Suprapubic skin (tissue), 4 donors: ENCODE data around the gene ZSCAN31. TPM values are rescaled to one million over a fixed set of nuclear protein-coding genes. Genes with fewer than 3 reads are reported as not detected.

ENCODE experiments used
- DNase-seq, 2 donors: peaks; one replicate each; pipeline ENCODE4 v3.0.0-alpha.2; 2019; ENCODE audit warnings: low spot score in 2 of 2
- H3K27ac ChIP-seq: fragments of 200-600 bp; sonication (generic); one replicate; pipeline ENCODE4 v1.5.1; 2019
- H3K27me3 ChIP-seq: fragments of 200-600 bp; sonication (generic); one replicate; pipeline ENCODE4 v1.5.1; 2019
- H3K36me3 ChIP-seq: fragments of 200-600 bp; sonication (generic); one replicate; pipeline ENCODE4 v1.5.1; 2019
- H3K4me1 ChIP-seq: fragments of 200-600 bp; sonication (generic); one replicate; pipeline ENCODE4 v1.5.1; 2019
- H3K4me3 ChIP-seq: fragments of 200-600 bp; sonication (generic); one replicate; pipeline ENCODE4 v1.5.1; 2019; ENCODE audit warnings: mild to moderate bottlenecking
- H3K9me3 ChIP-seq: fragments of 200-600 bp; sonication (generic); one replicate; pipeline ENCODE4 v1.5.1; 2019
- CTCF ChIP-seq, 2 donors: fragments of 200-600 bp in 1 of 2; fragments of 450-650 bp in 1 of 2; sonication (generic) in 1 of 2; IDR thresholded peaks; one replicate each; pipeline ENCODE4 v1.5.1; 2016 to 2019; ENCODE audit warnings: antibody characterized with exemption in 2 of 2, mild to moderate bottlenecking in 1 of 2, moderate library complexity in 1 of 2
- EP300 ChIP-seq: sonication (generic); formaldehyde crosslinking; IDR thresholded peaks from one replicate; pipeline ENCODE4 v1.6.1; 2017; ENCODE audit warnings: antibody characterized with exemption
- POLR2A ChIP-seq, 2 donors: fragments of 450-650 bp; IDR thresholded peaks; one replicate each; pipeline ENCODE4 v1.6.1; 2017; ENCODE audit warnings: antibody characterized with exemption in 2 of 2, mild to moderate bottlenecking in 2 of 2, moderate library complexity in 2 of 2
- POLR2AphosphoS5 ChIP-seq, 3 donors: sonication (generic); formaldehyde crosslinking; IDR thresholded peaks; one replicate each; pipeline ENCODE4 v1.6.1; 2017; ENCODE audit warnings: antibody characterized with exemption in 3 of 3
- WGBS: methylation state at CpG from one replicate; pipeline ENCODE4 v1.1.5; 2018; 5-methylcytosine and 5-hydroxymethylcytosine counted together
- total RNA-seq, 4 donors: library from RNA; depleted of rRNA; stranded (reverse); fragments of >200 nt; gene quantifications; one replicate each; pipeline ENCODE4 v1.1.0, GENCODE V29; 2016

Gene ZSCAN31
- total RNA-seq, 4 donors from 2014 or later = 2.8 to 11.3 (median 10.7) TPM

GRCh38 chr6:28377879-28378278, 41.9 kb upstream of the ZSCAN31 start:
- H3K4me1 ChIP-seq = peaks cover 4% of the 10 kb centered on the region
- peaks cover 17% of the 10 kb centered on the region for H3K36me3 ChIP-seq
- no peak overlapping the region for H3K4me3 ChIP-seq
- TF ChIP-seq EP300 (no peak), POLR2A (IDR thresholded peaks at IDR 0.05) (no peak), CTCF (IDR thresholded peaks at IDR 0.05) (no peak), POLR2AphosphoS5 (IDR thresholded peaks at IDR 0.05) (no peak)
- H3K9me3 ChIP-seq = peaks cover 5% of the 10 kb centered on the region
- no peak for DNase-seq
- H3K27ac ChIP-seq = no peak overlapping the region
- 92% methylated on average over 1 of the region's 1 CpG for WGBS
- H3K27me3 ChIP-seq = no peaks in the 10 kb centered on the region

- Histone ChIP-seq H3K4me3 (no peak overlapping the region), H3K27me3 (no peaks in the 10 kb centered on the region), H3K4me1 (no peaks in the 10 kb centered on the region), H3K36me3 (no peaks in the 10 kb centered on the region), H3K27ac (no peak overlapping the region), H3K9me3 (peaks cover 4% of the 10 kb centered on the region)
- TF ChIP-seq EP300 (no peak), POLR2A (IDR thresholded peaks at IDR 0.05) (no peak), CTCF (IDR thresholded peaks at IDR 0.05) (no peak), POLR2AphosphoS5 (IDR thresholded peaks at IDR 0.05) (no peak)
- no peak for DNase-seq
- WGBS = 94% methylated on average over 1 of the region's 1 CpG
Measured at GRCh38 chr6:28373925-28374324, 38.0 kb upstream of the ZSCAN31 start.

GRCh38 chr6:28371706-28372451, 35.9 kb upstream of the ZSCAN31 start:
- no peak for DNase-seq
- WGBS = 92% methylated on average over 9 of the region's 9 CpGs
- H3K9me3 ChIP-seq = no peaks in the 10 kb centered on the region
- no peak overlapping the region for H3K4me3 ChIP-seq
- peaks cover 10% of the 10 kb centered on the region for H3K36me3 ChIP-seq
- TF ChIP-seq EP300 (no peak), POLR2AphosphoS5 (IDR thresholded peaks at IDR 0.05) (no peak), POLR2A (IDR thresholded peaks at IDR 0.05) (no peak), CTCF (IDR thresholded peaks at IDR 0.05) (no peak)
- H3K27ac ChIP-seq = no peak overlapping the region
- H3K4me1 ChIP-seq = no peaks in the 10 kb centered on the region
- no peaks in the 10 kb centered on the region for H3K27me3 ChIP-seq

- H3K4me1 ChIP-seq = no peaks in the 10 kb centered on the region
- TF ChIP-seq POLR2AphosphoS5 (IDR thresholded peaks at IDR 0.05) = no peak
- TF ChIP-seq POLR2A (IDR thresholded peaks at IDR 0.05) = no peak
- TF ChIP-seq CTCF (IDR thresholded peaks at IDR 0.05) = no peak
- no peak for TF ChIP-seq EP300
- no peak for DNase-seq
- 91% methylated on average over 1 of the region's 1 CpG for WGBS
- H3K36me3 ChIP-seq = peaks cover 16% of the 10 kb centered on the region
- no peaks in the 10 kb centered on the region for H3K9me3 ChIP-seq
- no peaks in the 10 kb centered on the region for H3K27me3 ChIP-seq
- no peak overlapping the region for H3K4me3 ChIP-seq
- no peak overlapping the region for H3K27ac ChIP-seq
Measured at GRCh38 chr6:28371280-28371679, 35.3 kb upstream of the ZSCAN31 start.

- Histone ChIP-seq H3K9me3 (no peaks in the 10 kb centered on the region), H3K4me1 (no peaks in the 10 kb centered on the region), H3K36me3 (peaks cover 24% of the 10 kb centered on the region), H3K27ac (no peak overlapping the region), H3K27me3 (no peaks in the 10 kb centered on the region), H3K4me3 (no peak overlapping the region)
- TF ChIP-seq POLR2A (IDR thresholded peaks at IDR 0.05) = no peak
- no peak for TF ChIP-seq POLR2AphosphoS5 (IDR thresholded peaks at IDR 0.05)
- TF ChIP-seq CTCF (IDR thresholded peaks at IDR 0.05) = no peak
- no peak for TF ChIP-seq EP300
- WGBS = 68% methylated on average over 2 of the region's 2 CpGs
- no peak for DNase-seq
Measured at GRCh38 chr6:28370440-28370839, 34.5 kb upstream of the ZSCAN31 start.
